NCI-H82 treated with DMSO at 0.1 percent for 48 hours (cell line): Measurements from ENCODE around the gene CPA5.
A peak's percentile ranks its signal among the peaks of the same experiment; 100 is the strongest.
"Not testable (repeated sequence)": the region's sequence is repeated elsewhere in the genome, so short reads cannot be mapped to it uniquely, and the experiment has no call there.

Experiments used
- DNase-seq: peaks from one replicate; lab custom pipeline; 2025; ENCODE audit not compliant: unreplicated experiment; lab: John Stamatoyannopoulos, UW

CPA5 gene, protein sequence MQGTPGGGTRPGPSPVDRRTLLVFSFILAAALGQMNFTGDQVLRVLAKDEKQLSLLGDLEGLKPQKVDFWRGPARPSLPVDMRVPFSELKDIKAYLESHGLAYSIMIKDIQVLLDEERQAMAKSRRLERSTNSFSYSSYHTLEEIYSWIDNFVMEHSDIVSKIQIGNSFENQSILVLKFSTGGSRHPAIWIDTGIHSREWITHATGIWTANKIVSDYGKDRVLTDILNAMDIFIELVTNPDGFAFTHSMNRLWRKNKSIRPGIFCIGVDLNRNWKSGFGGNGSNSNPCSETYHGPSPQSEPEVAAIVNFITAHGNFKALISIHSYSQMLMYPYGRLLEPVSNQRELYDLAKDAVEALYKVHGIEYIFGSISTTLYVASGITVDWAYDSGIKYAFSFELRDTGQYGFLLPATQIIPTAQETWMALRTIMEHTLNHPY

DNA sequence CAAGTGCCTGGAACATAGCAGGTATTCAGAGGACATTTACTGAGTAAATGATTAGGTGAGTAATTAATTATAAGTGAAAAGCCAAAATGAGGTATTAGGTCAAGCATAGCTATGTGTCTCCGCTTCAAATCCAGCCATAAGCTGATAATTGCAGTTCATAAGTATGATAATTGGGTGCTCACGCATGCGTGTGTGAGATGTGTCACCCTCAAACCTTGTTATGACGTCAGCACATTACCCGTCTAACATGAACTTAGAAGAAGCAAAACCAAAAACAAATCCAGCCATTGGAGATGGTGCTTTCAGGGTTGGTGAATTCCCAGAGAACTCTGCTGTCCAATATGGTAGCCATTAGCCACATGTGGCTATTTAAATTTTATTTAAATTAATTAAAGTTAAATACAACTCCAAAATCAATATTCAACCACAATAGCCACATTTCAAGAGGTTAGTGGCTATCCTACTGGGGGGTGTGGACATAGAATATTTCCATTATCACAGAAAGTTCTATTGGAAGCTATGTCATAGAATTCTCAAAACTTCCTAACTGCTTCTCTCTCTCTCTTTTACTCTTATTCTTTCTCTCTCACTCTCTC lies at the start of gene CPA5:
Gene CPA5 (plus strand): TSS at position 546 of the 596 bp plus-strand sequence. CDS start 1,670 bp downstream, outside the sequence.
- no peak for DNase-seq

DNA sequence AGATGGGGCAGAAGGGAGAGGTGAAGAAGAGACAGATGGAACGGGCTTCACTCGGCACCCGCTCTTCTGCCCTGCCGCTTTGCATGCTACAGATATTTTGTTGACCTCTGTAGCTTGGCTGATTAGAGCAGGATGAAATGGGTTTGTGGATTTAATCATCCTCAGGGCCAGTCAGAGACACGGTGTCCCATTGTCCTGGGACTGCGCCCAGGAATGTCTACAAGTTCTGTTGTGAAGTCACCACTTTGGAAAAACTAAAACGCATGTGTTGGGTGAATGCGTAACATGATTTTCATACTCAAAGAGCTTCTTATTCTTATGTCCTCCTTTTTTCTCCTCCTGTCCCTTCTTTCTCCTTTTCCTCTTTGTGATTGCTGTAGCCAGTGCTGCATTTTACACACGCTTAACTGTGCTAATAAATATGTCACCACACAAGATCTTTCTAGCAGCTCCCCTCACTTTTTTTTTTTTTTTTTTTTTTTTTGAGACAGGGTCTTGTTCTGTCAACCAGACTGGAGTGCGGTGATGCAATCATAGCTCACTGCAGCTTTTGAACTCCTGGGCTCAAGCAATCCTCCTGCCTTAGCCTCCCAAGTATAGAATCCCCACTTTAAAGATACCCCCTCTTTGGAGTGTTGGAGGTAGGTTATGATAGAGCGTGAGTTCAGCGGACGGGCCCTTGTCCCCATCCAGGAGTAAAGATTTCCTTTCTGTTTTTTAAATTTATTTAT lies 48.2 kb upstream of the CPA5 start:
- no peak for DNase-seq

DNA sequence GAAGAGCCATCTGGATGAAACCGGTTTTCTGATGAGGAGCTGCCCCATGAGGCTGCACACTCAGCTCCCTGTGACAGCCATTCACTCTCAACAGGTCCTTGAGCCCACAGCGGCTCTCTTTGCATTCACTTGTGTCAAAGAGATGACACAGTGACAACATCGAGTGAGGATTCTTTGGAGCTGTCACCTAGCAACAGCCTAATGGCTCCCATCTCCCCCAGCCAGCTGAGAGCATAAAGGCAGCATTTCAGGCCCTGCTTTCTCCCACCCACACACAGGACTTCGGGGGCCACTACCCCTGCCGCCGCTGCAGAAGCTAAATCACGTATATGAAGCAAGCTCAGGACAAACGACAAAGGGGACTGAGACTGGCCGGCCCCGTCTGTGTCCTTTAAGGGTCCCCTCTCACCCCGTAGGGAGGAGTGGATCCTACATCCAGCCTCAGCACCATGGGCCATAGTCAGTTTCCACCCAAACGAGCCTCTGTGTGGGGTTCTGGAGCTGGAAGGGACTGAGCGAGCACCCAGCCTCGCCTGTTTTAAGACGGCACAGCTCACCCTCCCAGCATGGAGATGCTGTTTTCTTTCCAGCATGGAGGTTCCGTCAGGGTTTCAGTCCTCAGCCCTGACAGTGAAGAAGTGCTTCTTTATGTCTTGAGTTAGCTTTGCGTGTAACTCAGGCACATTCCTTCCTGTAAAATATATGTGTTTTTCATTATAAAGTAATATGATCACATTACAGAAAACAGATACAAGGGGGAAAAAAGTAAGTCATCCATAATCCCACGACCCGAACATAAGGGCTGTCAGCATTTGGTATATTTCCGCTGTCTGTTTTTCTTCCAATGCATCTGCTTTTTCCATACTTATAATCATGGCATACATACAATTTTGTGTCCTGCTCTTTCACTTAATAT lies 46.7 kb upstream of the CPA5 start:
- no peak for DNase-seq

DNA sequence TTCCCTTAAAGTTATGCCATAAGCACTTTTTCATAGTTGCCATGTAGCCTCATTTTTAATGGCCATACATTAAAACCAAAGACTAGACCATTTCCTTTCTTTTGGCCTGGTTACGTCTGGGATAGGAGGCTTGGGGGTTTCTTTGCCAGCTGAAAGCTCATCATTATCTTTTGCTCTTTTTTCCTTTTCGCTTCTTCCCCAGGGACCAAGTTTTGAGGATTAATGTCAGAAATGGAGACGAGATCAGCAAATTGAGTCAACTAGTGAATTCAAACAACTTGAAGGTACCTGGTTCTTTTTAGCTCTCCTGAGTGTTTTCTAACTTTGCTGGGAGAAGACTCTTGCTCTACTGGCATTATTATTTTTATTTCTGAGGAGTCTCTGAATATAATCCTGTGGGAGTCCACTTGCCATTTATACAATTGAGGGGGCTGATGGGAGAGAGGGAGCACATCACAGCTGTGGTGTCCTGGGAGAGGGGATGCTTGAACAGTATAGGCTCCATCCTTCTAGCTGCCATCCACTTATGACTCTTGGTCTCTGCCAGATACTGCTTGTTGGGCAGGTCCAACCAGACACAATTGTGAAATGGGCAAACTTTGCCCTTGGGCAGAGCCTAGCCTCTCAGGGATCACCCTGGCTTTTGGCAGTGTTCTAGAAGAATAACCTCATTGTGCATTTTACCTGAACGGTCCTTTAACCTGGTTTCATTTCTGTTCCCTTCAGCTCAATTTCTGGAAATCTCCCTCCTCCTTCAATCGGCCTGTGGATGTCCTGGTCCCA lies 45.9 kb upstream of the CPA5 start:
- no peak for DNase-seq

DNA sequence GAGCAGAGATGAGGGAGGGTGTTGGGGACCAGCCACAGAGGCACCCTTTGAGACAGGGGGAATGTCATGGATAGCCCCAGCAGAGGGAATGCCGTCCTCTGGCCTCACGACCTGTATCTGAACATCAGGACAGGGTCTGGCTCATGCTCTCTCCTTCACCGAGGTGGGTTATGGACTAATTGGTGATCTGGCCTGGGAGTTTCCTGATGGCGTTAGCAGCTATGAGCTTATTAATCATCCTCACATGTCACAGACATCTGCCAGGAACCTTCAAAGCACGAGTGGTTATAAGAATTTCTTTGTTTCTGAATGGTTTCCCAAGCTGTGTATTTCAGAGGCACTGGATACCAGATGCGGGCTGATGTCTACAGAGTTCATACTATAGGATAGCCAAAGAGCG lies 44.8 kb upstream of the CPA5 start:
- no peak for DNase-seq

DNA sequence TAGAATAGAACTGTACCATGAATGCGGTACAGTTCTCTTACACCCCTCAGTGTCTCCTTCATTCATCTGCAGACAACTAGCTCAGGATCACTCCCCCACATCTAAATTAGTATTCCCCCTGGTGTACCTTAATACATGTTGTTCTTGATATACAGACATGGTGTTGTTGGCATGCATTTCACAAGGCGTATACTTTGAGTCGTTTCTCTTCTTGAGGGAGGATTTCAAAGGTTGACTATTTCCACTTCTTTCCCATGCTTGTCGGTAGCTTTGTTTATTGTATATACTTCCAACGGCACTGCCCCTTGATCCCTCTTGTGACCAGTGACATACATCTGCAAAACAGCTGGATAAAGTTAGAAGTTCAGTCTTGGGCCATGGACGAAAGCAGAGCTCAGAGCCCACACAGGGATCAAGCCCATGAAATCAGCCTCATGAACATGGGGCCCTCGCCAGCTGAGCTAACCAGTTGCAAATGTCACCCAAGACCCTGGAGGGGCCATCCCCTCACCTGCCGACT lies 43.1 kb upstream of the CPA5 start:
- no peak for DNase-seq

DNA sequence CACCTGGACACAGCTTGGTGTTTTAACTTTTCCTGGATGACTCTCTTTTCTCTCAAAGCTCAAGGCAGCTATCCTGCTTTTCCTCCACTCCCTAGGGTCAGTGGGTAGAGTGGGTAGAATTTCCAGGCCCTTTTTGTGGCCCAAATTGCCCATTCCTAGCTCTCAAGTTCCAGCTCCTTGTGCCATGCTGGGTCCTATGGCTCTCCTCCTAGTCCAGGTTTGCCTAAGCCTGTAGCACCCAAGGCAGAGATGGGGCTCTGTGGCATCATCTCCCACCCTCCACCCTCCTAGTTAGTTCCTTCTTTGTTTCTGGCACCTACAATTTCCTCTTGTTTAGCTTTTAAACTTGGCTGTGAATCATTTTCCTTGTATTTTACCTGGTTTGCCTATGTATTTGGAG lies 42.0 kb upstream of the CPA5 start:
- no peak for DNase-seq

DNA sequence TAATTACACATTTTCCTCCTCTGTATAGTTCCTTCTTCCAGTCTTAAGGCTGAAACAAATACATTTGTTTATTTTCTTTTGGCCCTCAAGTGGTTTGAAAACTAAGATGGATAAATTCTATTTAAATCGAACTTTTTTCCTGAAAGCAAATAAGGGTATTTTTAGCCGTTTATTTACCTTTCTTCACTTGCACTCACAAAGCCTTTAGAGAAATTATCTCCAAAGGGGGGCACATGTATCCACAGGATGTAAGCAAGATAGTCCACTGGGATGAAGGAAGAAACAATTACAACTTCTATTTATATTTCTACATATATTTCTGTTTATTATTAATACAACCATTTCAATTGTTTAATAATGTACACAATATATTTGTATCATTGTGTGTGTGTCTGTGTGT lies 41.5 kb upstream of the CPA5 start:
- DNase-seq: no peak

DNA sequence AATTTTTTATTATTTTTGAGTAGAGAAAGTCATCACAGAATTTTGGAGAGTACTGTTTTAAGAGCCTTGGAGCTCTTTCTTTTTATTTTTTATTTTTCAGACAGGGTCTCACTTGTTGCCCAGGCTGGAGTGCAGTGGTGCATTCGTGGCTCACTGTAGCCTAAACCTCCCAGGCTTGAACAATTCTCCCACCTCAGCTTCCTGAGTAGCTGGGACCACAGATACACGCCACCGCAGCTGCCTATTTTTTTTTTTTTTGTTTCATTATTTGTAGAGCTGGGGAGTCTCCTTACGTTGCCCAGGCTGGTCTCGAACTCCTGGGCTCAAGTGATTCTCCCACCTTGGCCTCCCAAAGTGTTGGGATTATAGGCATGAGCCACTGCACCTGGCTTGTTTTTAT lies 41.1 kb upstream of the CPA5 start:
- DNase-seq: no peak

DNA sequence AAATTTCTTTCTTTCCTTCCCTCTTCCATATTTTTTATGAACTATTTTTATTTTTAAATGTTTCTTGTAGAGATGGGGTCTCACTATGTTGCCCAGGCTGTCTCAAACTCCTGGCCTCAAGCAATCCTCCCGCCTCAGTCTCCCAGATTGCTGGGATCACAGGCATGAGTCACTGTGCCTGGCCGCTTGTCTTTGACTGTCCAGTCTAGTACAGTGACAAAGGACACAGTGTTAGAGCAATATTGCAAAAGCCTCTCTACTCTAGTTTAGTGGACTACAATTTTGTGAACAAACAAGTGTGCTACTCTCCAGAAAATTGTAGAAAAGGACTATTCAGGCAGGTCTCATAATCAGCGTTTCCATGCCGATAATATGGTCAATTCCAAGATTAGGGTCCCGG lies 40.6 kb upstream of the CPA5 start:
- no peak for DNase-seq

DNA sequence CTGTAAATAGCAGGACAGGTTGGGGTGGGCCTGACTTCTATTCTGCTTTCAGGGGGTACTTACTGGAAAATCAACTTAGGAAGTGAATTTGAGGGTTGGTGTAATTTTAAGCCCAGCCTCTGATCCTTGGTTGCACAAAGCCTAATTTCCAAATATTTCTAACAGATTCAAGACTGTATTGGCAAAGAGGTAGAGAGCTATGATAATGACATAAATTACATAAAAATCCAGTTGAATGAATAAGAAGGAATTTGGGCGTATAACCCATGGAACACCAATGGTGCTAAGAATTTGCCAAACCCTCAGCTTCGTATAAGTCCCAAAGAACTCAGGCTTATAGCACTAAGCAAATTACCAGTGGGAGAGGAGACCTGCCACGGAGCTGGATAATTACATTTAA lies 39.7 kb upstream of the CPA5 start:
- DNase-seq: no peak

DNA sequence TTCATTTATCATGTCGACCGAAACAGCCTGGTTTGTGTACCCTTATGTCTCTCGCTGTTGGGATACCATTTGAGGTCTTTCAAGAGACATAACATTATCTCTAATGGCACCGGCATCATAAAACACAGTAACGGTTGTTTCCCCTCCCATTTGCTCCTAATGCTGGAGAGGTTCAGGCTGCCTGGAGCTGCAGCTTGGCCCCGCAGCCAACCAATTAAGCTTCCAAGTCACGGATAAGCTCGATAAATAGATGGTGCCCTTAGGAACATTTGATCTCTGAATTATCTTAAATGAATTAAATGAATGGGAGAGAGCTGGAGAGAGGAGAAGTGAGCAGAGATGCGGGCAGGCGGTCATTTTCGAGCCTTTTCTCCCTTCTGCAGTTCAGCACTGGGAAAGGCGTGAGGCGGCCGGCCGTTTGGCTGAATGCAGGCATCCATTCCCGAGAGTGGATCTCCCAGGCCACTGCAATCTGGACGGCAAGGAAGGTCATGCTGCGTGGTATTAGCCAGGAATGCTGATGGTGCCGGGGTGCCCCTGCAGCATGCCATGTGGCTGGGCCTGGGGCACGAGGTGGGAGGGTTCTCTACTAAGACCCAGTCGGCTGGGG lies 39.1 kb upstream of the CPA5 start:
- DNase-seq: no peak

DNA sequence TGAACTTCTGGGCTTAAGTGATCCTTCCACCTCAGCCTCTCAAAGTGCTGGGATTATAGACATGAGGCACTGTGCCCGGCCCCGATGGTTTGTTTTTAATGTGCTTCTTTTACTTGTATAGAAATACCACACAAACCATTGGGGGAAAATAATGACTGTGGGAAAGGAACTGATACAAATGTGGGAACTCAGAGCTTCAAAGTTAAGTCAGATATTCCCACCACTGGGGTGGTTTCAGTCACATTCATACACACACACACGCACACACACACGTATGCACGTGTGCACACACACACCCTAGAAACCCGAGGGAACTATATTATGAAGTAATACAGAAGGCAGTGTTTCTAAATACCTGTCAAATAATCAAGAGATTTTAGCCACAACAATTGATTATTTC lies 34.6 kb upstream of the CPA5 start:
- DNase-seq: no peak

DNA sequence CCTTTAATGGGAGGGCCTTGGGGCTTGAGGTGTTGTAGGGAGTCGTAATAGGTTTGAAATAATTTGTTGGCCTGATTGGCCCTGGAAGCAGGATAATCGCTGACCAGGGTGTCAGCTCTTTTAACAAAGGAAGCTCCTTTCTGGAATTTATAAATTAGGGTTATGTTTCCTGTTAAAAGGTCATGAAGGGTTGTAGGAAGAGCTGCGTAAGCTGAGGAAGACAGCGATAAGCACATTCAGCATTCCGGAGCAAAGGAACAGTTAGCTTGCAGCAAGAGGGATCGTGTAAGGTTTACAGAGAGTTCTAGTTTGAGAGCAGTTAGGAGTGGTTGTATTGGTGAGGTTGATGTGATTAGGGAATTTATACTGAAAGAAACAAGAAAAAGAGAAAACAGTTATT lies 30.3 kb upstream of the CPA5 start:
- DNase-seq: no peak

DNA sequence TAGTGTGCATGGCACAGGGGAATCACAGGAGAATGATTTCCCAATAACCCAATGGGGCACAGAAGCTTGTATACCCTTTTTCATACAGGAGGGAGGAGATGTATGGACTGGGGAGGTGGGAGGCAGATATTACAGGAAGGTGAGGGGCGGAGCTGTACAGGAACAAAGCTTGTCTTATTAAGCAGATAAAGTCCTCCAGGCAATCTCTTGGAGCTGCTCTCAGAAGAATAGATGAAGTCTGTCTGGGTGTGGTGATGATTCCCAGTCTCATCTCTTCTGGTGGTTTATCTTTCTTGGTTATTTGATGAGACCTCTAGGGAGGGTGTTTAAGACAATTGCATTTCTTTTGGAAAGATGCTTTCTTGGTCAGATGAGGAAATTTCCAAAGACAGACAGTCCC lies 25.1 kb upstream of the CPA5 start:
- no peak for DNase-seq

DNA sequence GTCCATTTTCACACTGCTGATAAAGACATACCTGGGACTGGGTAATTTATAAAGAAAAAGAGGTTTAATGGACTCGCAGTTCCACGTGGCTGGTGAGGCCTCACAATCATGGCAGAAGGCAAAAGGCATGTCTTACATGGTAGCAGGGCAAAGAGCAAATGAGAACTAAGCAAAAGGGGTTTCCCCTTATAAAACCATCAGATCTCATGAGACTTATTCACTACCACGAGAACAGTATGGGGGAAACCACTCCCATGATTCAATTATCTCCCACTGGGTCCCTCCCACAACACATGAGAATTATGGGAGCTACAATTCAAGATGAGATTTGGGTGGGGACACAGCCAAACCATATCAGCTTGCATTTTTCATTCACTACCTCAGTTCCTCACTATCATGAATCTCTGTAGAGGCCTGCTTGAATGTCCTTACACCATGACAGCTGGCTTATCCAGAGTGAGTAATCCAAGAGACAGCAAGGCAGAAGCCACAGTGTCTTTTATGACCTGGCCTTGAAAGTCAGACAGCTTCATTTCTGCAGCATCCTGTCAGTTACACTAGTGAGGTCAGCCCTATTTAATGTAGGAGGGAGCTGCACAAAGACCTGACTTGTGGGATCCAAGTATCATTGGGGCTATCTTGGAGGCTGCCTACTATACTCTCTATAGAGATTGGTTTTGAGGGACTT lies 22.9 kb upstream of the CPA5 start:
- not testable (repeated sequence) for DNase-seq

DNA sequence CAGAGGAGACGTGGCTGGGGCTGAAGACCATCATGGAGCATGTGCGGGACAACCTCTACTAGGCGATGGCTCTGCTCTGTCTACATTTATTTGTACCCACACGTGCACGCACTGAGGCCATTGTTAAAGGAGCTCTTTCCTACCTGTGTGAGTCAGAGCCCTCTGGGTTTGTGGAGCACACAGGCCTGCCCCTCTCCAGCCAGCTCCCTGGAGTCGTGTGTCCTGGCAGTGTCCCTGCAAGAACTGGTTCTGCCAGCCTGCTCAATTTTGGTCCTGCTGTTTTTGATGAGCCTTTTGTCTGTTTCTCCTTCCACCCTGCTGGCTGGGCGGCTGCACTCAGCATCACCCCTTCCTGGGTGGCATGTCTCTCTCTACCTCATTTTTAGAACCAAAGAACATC lies 22.0 kb upstream of the CPA5 start:
- no peak for DNase-seq

DNA sequence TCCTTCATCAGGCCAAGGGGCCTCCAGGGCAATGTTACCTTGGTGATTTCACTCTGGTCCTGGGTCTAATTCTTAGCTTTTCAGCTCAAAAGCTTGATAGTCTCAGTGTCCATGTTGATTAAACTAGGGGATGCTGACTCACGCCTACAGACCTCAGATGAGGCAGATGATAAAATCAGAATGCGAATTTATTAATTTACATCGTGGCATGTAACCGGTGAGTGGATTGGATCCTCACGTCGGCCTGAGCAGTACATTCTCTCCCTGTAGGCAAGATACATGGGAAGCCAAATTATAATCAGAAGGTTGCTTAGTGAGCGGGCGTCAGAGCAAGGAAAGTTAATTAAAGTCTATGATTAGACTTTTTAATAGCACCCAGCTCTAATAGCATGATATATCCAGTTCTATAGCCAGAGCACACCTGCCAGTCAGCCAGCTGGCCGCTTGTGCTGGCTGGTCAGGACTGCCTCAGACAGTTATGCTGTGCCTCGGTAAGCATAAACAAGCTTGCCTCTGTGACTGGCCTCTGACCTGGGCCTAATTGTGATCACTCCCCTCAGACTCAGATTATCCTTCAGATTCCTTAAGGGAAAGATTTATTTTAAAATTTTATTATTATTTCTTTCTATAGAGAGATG lies 20.2 kb upstream of the CPA5 start:
- DNase-seq: peak; percentile 33

DNA sequence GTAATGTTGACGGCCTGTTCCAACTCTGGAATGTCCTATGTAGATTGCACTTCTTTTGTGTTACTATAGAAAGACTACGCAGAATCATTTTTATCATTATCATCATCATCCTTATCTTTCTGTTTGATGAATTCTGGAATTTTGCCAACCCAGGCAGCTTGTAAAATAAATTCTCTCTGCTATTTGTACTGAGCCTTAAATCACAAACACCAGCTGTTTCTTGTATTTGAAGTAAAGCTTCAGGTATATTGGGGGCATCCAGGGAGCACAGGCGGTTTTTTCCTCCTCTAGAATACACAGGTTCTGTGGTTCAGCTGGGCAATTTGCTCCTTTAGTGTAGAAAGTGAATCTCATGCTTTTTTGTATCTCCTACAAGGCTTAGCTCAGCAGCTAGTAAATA lies 14.9 kb upstream of the CPA5 start:
- DNase-seq: peak; percentile 44
